22Rv1 (cell line): ENCODE measurements around the gene TNRC6B.

Source experiments
- H3K27ac ChIP-seq: fragments of 450-650 bp; 2 replicates; pipeline ENCODE4 v1.5.1; 2017
- ZFX ChIP-seq: fragments of 450-650 bp; IDR thresholded peaks from 2 replicates; pipeline ENCODE4 v1.6.1; 2017; ENCODE audit warnings: antibody characterized with exemption, borderline replicate concordance
- TF ChIP-seq, protein P1 (sequence below): fragments of 450-650 bp; IDR thresholded peaks from 2 replicates; pipeline ENCODE4 v1.5.1; 2017; ENCODE audit warnings: mild to moderate bottlenecking

TNRC6B gene

DNA sequence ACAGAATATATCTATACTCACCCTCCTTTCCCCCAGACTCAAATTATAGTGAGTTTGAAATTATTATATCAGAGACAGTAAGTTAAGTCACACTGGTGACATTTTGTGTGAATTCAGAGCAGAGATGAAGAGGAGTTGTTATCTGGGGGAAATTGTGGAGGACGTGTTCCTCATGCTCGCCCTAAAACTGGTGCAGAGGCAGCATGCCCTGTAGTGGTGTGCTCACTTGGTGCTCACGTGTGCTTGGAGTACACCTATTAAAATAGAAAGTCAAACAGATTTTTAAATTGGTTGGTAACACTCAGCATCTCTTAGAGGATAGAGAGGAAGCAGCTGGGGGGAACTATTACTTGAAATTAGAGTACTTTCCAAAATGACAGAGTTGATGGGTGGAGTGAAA, 117.0 kb downstream of the TNRC6B start:
- H3K27ac ChIP-seq, result no peak overlapping the region
- no peak for TF ChIP-seq ZFX
- TF ChIP-seq, protein P1, sequence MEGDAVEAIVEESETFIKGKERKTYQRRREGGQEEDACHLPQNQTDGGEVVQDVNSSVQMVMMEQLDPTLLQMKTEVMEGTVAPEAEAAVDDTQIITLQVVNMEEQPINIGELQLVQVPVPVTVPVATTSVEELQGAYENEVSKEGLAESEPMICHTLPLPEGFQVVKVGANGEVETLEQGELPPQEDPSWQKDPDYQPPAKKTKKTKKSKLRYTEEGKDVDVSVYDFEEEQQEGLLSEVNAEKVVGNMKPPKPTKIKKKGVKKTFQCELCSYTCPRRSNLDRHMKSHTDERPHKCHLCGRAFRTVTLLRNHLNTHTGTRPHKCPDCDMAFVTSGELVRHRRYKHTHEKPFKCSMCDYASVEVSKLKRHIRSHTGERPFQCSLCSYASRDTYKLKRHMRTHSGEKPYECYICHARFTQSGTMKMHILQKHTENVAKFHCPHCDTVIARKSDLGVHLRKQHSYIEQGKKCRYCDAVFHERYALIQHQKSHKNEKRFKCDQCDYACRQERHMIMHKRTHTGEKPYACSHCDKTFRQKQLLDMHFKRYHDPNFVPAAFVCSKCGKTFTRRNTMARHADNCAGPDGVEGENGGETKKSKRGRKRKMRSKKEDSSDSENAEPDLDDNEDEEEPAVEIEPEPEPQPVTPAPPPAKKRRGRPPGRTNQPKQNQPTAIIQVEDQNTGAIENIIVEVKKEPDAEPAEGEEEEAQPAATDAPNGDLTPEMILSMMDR, result no peak

GRCh38 chr22:40300316-40300715, 122.6 kb downstream of the TNRC6B start:
- TF ChIP-seq ZFX, result no peak
- TF ChIP-seq, protein P1, result no peak
- H3K27ac ChIP-seq, result no peak overlapping the region

- no peak for TF ChIP-seq ZFX
- TF ChIP-seq, protein P1, result no peak
- no peak overlapping the region for H3K27ac ChIP-seq
Observed at GRCh38 chr22:40300884-40301672, 123.4 kb downstream of the TNRC6B start.

DNA sequence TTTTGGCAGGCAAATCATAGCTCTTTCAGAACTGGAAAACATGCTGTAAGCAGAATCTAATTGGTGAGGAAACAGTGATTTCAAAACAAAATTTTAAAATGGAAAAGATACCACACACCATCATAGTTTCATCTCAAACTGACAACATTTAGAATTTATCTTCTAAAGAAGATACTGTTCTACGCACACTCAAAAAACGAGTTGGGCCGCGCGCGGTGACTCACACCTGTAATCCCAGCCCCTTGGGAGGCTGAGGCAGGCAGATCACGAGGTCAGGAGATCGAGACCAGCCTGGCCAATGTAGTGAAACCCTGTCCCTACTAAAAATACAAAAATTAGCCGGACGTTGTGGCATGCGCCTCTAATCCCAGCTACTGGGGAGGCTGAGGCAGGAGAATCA, 124.4 kb downstream of the TNRC6B start:
- no peak overlapping the region for H3K27ac ChIP-seq

GRCh38 chr22:40305625-40306024, 127.9 kb downstream of the TNRC6B start:
- no peak for TF ChIP-seq ZFX
- H3K27ac ChIP-seq, result no peak overlapping the region

More for the DNA sequence above, 124.4 kb downstream of the TNRC6B start:
- TF ChIP-seq, protein P1, result no peak
- no peak for TF ChIP-seq ZFX

GRCh38 chr22:40308999-40309573, 131.4 kb downstream of the TNRC6B start:
- no peak overlapping the region for H3K27ac ChIP-seq
- TF ChIP-seq ZFX, result no peak
- TF ChIP-seq, protein P1, result no peak

DNA sequence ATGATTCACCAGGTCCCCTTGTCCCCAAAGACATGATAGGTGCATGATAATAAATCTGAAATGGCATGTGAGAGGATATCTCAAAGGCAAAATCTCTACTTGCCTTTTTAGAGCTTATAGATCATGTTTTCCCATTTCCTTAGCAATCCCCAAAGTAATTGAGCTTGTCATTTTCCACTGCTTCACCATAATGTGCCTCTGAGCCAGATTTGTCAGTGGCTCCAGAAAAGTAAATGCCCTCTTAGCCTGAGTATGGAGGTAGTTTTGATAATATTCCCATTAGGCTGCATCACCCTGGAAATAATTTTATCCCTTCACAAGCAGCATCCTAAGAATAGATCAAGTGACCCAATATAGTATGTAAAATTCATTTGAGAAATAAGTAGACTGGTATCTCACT, 131.9 kb downstream of the TNRC6B start:
- no peak for TF ChIP-seq ZFX
- TF ChIP-seq, protein P1, result no peak

More for the DNA sequence above, 131.9 kb downstream of the TNRC6B start:
- no peak overlapping the region for H3K27ac ChIP-seq
